A673 (cell line): ENCODE results near the gene SUOX. TPM values are rescaled to one million over a fixed set of nuclear protein-coding genes. Genes with fewer than 3 reads are reported as not detected.
"Not testable (repeated sequence)": the region's sequence is repeated elsewhere in the genome, so short reads cannot be mapped to it uniquely, and the experiment has no call there.

Source experiments
- BruUV-seq: library from RNA; stranded (reverse); fragments of 400-500 nt; replicated peaks from 2 replicates; lab custom pipeline; 2021; lab: Mats Ljungman, UMichigan
- CTCF ChIA-PET: fragments of 300-600 bp; sonication (Branson Sonifier 250); formaldehyde crosslinking; loops from one replicate; lab custom pipeline; 2022; ENCODE audit warnings: antibody characterized with exemption; lab: Charles Lee
- POLR2A ChIA-PET: fragments of 300-600 bp; sonication (Branson Sonifier 250); formaldehyde crosslinking; loops from one replicate; lab custom pipeline; 2022; ENCODE audit warnings: antibody characterized with exemption; ENCODE audit not compliant: low non-redundant PET; lab: Charles Lee
- DNase-seq: peaks from one replicate; pipeline ENCODE4 v3.0.0-alpha.2; 2015; ENCODE audit warnings: low spot score
- H3K27ac ChIP-seq: fragments of 200-600 bp; sonication (generic); 2 replicates; pipeline ENCODE4 v1.5.1; 2016; ENCODE audit warnings: mixed run types, low read depth, mild to moderate bottlenecking, mixed read lengths, antibody characterized with exemption, low read length; ENCODE audit not compliant: poor library complexity, severe bottlenecking
- H3K27me3 ChIP-seq: fragments of 200-600 bp; sonication (generic); replicated peaks from 2 replicates; pipeline ENCODE4 v1.6.1; 2017; ENCODE audit warnings: mixed run types, low read depth, mild to moderate bottlenecking, mixed read lengths, antibody characterized with exemption, low read length; ENCODE audit not compliant: insufficient read depth, poor library complexity
- H3K36me3 ChIP-seq: fragments of 200-600 bp; sonication (generic); 2 replicates; pipeline ENCODE4 v1.6.1; 2016; ENCODE audit warnings: mixed run types, mild to moderate bottlenecking, mixed read lengths, antibody characterized with exemption, low read length; ENCODE audit not compliant: insufficient read depth, poor library complexity, severe bottlenecking
- H3K4me1 ChIP-seq: fragments of 200-600 bp; sonication (generic); 2 replicates; pipeline ENCODE4 v1.6.1; 2017; ENCODE audit warnings: mixed run types, mild to moderate bottlenecking, mixed read lengths, antibody characterized with exemption, low read length; ENCODE audit not compliant: insufficient read depth, poor library complexity, severe bottlenecking
- H3K4me3 ChIP-seq: fragments of 200-600 bp; sonication (generic); 2 replicates; pipeline ENCODE4 v1.5.1; 2016; ENCODE audit warnings: low read depth, mixed run types, mild to moderate bottlenecking, mixed read lengths, low read length; ENCODE audit not compliant: poor library complexity, severe bottlenecking
- H3K9me3 ChIP-seq: fragments of 200-600 bp; sonication (generic); 2 replicates; pipeline ENCODE4 v1.6.1; 2016; ENCODE audit warnings: mixed run types, low read depth, mild to moderate bottlenecking, mixed read lengths, antibody characterized with exemption, low read length; ENCODE audit not compliant: poor library complexity, severe bottlenecking
- EZH2 ChIP-seq: fragments of 200-600 bp; sonication (generic); IDR thresholded peaks from 2 replicates; pipeline ENCODE4 v1.6.1; 2017; ENCODE audit warnings: borderline replicate concordance, low read depth, mild to moderate bottlenecking, mixed read lengths, antibody characterized with exemption, low read length; ENCODE audit not compliant: poor library complexity, severe bottlenecking
- intact Hi-C: fragments of 100-400 bp; cut with micrococcal nuclease; formaldehyde crosslinking; loops from one replicate; pipeline ENCODE4 v1.10.0; 2022; ENCODE audit not compliant: unreplicated experiment
- total RNA-seq: library from RNA; stranded (reverse); gene quantifications from 2 replicates; pipeline ENCODE4 v1.2.3, GENCODE V29; 2021
- TF ChIP-seq, protein P1 (sequence below): fragments of 300-800, 200-600 bp; sonication (generic); conservative IDR thresholded peaks from 2 replicates; pipeline ENCODE4 v1.5.1; 2017; ENCODE audit warnings: low read depth, mild to moderate bottlenecking, antibody characterized with exemption, low read length, moderate library complexity, mixed read lengths

Gene SUOX
- total RNA-seq, 1 experiment from 2014 or later, result 2.2 TPM

DNA sequence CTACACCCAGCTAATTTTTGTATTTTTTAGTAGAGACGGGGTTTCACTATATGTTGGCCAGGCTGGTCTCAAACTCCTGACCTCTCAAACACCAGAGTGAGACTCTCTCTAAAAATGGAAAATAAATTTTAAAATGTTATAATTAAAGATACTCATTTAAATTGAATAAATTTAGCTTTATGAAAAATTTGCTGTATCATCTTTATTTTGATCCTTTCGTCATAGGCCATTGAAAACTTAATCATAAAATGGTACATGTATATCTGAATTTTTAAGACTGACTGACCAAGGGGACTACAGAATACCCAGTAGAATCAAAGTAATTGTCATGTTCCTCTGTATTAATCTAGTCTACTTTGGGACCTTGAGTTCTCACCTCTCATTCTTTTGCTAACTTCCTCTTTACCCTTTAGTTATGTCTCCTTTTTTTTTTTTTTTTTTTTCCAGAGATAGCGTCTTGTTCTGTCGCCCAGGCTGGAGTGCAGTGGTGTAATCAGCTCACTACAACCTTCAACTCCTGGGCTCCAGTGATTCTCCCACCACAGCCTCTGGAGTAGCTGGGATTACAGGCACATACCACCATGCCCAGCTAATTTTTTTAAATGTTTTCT is 13.7 kb upstream of the SUOX start:
- Histone ChIP-seq H3K4me3 (no peak overlapping the region), H3K9me3 (no peaks in the 10 kb centered on the region), H3K27ac (no peak overlapping the region), H3K36me3 (peaks cover 20% of the 10 kb centered on the region), H3K27me3 (no peaks in the 10 kb centered on the region), H3K4me1 (no peaks in the 10 kb centered on the region)
- TF ChIP-seq, protein P1, sequence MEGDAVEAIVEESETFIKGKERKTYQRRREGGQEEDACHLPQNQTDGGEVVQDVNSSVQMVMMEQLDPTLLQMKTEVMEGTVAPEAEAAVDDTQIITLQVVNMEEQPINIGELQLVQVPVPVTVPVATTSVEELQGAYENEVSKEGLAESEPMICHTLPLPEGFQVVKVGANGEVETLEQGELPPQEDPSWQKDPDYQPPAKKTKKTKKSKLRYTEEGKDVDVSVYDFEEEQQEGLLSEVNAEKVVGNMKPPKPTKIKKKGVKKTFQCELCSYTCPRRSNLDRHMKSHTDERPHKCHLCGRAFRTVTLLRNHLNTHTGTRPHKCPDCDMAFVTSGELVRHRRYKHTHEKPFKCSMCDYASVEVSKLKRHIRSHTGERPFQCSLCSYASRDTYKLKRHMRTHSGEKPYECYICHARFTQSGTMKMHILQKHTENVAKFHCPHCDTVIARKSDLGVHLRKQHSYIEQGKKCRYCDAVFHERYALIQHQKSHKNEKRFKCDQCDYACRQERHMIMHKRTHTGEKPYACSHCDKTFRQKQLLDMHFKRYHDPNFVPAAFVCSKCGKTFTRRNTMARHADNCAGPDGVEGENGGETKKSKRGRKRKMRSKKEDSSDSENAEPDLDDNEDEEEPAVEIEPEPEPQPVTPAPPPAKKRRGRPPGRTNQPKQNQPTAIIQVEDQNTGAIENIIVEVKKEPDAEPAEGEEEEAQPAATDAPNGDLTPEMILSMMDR, result no peak
- no peak for TF ChIP-seq EZH2
- intact Hi-C loops, result no loop called here
- POLR2A ChIA-PET, result no interaction called here
- CTCF ChIA-PET, result interaction anchor here (0.7 kb wide), 1 partner anchor 47 kb away, joined by 4 read pairs; no protein-coding TSS in a partner anchor
- no TSS peak for BruUV-seq
- no peak for DNase-seq

DNA sequence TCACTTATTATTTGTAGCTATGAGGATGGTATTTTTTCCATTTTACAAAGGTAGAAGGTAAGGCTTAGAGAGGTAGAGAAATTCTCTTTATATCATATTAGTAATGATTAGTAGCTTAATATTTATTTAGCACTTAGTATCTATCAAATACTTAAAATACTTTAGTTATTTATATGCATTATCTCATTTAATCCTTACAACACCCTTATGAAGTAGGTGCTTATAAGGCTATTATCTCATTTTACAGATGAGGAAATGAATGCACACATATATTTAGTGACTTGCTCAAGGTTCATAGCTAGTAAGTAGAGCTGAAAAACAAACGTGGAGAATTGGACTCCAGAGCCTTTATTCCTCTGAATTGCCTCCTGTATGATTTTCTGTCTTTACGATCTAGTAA is 12.2 kb upstream of the SUOX start:
- no peak for DNase-seq
- no peak for TF ChIP-seq EZH2
- TF ChIP-seq, protein P1, result no peak
- intact Hi-C loops, result no loop called here
- no TSS peak for BruUV-seq
- H3K27me3 ChIP-seq, result no peaks in the 10 kb centered on the region
- no peak overlapping the region for H3K4me3 ChIP-seq
- H3K36me3 ChIP-seq, result peaks cover 21% of the 10 kb centered on the region
- no peak overlapping the region for H3K27ac ChIP-seq
- no peaks in the 10 kb centered on the region for H3K4me1 ChIP-seq
- no peaks in the 10 kb centered on the region for H3K9me3 ChIP-seq
- ChIA-PET CTCF (interaction anchor here (0.6 kb wide), 1 partner anchor 59 kb away, joined by 3 read pairs; no protein-coding TSS in a partner anchor), POLR2A (no interaction called here)

DNA sequence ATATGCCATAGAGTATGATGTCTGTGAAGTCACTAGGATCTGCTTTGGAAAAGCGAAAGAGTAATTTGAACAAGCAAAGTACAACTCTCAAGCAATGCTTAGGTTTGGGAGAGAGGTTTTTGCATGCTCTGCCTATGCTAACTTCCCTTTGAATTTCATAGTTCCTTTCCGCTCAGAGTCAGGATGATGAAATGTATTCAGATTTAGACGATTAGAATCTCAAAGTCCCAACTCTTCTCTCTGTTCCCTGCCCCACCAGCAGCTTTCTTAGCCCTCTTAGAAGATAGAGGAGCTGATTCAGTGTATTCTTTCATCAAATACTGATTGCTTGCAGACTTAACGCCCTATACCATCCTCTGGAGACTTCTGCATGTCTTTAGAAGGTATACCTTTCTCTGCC is 11.7 kb upstream of the SUOX start:
- Histone ChIP-seq H3K9me3 (no peaks in the 10 kb centered on the region), H3K4me3 (no peak overlapping the region), H3K4me1 (no peaks in the 10 kb centered on the region), H3K27me3 (no peaks in the 10 kb centered on the region), H3K36me3 (peaks cover 23% of the 10 kb centered on the region), H3K27ac (no peak overlapping the region)
- intact Hi-C loops, result no loop called here
- BruUV-seq, result no TSS peak
- no peak for DNase-seq
- POLR2A ChIA-PET, result no interaction called here
- TF ChIP-seq EZH2, result no peak
- TF ChIP-seq, protein P1, result no peak
- CTCF ChIA-PET, result interaction anchor here (0.6 kb wide), 1 partner anchor 60 kb away, joined by 3 read pairs; no protein-coding TSS in a partner anchor

- DNase-seq, intact Hi-C loops, BruUV-seq: not testable (repeated sequence)
Observed at GRCh38 chr12:55985976-55986375, 11.1 kb upstream of the SUOX start.

More at GRCh38 chr12:55985976-55986375, 11.1 kb upstream of the SUOX start:
- CTCF ChIA-PET, result interaction anchor here (1.5 kb wide), 1 partner anchor 10 kb away, joined by 4 read pairs; no protein-coding TSS in a partner anchor
- H3K36me3 ChIP-seq, result peaks cover 29% of the 10 kb centered on the region
- H3K4me3 ChIP-seq, H3K27ac ChIP-seq, POLR2A ChIA-PET, H3K9me3 ChIP-seq, H3K4me1 ChIP-seq, H3K27me3 ChIP-seq: not testable (repeated sequence)
